ENCODE measurements around the gene FARP2.
"Not testable (repeated sequence)": the region's sequence is repeated elsewhere in the genome, so short reads cannot be mapped to it uniquely, and the experiment has no call there.

FARP2 gene

DNA sequence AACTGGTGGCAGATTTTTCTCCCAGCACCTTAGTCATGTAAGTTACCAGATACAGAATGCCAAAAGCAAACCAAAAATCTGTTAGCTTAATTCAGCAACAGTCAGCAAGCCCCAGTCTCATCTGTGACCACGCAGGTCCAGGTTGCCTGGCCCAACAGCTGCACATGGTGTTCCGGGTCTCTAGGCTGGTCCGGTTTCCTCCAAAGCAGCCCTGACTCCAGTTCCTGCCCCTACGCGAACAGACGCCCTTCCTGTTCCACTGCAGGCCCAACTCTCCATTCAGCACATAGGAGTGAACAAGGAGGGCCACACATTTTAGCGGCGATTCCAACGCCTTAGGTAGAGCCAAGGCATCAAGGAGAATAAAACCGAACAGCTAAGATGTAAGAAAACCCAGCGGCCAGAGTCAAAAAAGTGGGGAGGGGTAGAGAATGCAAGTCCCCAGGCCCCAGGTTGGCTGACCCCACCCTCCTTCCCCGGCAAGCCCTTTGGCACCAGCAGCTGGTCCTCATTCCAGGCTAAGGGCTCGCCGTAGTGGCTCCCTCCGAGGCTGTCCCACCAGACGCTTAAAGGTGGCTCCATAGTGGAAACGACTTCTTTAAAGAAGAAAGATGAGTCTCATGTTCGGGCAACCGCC, 150.8 kb downstream of the FARP2 start:
- DNase-seq, result no peak

DNA sequence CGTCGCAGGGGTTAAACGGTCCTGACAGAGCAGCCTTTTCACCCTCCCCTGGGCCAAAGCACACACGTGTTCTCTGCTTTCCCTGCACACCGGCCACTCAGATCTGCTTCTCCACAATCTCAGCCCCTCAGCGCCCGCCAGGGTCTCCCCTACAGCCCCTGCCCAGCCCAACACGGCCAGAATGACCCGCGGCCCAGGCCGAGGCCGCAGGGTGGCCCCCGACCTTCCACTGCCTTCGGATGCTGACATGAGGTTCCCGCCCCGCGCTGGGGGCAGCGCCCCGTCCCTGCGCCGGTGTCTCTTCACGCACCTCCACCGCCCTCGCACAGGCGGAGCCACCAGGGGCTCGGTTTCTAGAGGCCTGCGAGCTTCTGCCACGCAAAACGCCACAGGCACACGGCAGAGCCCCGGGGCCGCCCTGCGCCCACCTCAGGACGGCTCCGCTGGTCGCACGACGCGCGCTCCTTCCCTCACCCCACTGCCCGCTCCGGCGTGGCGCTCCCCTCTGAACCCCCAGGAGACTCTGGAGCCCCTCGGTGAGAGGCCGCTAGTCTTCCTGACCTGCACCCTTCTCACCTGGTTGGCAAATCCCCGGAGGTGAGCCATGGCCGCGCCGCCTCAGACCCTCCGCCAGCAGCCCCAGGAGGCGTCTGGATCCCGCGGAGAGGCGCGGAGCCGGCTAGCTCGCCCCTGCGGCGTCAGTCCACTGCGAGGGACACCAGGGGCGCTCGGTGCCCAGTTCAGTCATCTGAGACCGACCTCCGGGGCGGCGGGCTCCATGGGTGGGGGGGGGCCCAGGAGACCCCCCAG, 151.6 kb downstream of the FARP2 start:
- DNase-seq, result peak; percentile 58

DNA sequence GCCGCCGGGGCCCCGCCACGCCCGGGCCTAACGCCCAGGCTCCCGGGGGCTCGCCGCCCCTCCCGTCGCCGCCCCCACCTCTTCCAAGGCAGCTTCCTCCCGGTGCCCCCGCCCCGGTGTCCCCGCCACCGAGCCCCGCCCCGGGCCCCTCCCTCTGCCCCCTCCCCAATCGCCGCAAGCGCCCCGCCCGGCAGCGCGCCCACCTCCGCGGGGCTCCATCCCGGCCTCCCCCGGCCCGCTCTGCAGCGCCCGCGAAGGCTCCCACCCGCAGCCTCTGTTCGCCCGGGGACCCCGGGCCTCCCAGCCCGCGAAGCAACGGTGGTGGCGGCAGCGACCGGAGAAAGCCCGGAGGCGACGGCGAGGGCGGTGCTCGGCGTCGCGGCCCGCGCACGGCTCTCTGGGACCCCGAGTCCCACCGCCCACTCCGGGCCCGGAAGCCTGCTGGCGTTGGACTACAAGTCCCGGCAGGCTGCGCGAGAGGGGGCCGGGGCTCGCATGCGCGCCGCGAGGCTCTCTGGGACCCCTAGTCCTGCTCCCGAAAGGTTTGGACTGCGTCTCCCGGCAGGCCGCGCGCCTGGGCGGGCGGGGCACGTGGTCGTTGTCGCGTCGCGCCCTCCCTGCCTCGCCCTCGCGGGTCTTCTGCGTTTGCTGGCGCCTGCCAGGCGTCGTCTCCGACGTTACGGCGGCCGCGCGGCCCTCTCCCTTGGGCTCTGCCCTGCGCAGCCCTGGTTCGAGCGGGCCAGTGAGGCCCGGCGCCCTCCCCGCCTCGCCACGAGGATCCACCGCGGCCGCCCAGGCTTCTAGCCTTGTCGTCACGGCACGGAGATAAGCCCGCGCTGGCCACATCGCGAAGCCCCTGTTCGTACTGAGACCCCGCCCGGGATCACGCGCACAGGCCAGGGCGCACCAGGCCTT, 152.4 kb downstream of the FARP2 start, which contains the start of gene STK25:
STK25 (minus strand) TSS at position 345 of the 915 bp plus-strand sequence. CDS start 549 bp downstream, outside the sequence.
- DNase-seq, result peak; percentile 98

DNA sequence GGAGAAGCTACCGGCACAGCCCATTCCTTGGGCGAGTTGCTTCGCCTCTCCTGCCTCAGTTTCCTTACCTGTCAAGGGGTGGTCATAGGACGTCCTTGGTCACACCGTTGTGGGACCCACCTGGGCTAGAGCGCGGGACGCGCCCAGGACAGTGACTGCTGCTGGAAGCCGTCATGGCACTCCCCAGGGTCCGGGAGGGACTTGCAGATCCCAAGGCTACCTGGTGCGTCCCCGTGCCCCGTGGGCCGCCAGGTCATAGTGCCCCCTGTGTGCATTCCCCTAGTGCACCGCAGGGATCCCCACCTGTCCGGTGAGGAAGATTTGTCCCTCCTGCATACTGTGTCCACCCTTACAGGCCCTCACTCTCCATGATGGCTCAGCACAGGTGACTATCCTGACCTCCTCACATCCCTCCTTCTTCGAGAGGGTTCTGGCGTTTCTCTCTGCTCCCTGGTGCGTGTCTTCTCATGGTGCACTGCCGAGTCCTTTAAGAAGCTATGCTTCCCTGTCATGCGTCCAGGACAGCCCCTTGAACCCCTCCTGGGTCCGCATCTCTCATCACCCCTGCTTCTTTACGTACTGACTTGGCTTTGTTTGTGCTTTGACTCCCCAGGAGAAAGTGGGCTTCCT, 153.2 kb downstream of the FARP2 start:
- DNase-seq, result no peak

DNA sequence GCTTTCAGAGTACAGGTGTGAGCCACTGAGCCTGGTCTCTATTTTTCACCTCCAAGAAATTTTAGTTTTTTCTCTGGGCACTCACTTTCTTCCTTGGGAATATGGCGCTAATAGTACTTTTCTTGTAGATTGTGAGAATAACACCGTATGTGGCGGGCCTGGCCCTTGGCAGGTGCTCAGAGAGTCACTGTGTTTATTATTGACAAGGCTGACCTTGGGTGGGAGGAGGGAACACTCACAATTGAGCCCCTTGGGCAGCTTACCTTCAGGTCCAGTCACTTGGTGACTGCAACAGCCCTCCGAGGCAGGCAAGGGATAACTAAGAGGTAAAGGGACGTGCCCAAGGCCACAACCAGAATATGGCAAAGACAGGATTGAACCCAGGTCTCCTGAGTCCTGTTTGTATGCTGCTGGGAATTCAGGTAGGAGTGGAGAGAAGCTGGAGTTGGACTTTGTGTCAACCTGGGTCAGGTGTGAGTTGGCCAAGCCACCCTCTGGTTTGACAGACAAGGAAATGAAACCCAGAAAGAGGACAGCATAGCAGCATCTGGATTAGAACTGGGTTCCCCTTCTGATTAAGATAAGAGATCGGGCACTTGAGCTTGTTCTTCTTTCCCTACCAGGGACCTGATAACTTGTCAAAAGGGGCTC, 155.1 kb downstream of the FARP2 start:
- DNase-seq, result no peak

DNA sequence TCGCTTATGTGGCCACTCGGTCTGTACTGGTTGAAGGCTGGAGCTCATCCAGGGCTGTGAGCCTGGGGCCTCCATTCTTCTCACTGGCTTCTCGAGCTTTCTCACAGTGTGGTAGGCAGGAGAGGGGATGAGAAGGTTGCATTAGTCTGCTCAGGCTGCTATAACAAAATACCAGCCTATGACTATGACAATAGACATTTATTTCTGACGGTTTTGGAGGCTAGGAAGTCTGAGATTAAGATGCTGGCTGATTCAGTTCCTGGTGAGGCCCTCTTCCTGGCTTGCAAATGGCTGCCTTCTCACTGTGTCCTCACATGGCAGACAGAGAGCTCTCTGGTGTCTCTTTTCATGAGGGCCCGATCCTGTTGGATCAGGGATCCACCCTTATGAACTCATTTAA, 158.5 kb downstream of the FARP2 start:
- DNase-seq, result no peak

DNA sequence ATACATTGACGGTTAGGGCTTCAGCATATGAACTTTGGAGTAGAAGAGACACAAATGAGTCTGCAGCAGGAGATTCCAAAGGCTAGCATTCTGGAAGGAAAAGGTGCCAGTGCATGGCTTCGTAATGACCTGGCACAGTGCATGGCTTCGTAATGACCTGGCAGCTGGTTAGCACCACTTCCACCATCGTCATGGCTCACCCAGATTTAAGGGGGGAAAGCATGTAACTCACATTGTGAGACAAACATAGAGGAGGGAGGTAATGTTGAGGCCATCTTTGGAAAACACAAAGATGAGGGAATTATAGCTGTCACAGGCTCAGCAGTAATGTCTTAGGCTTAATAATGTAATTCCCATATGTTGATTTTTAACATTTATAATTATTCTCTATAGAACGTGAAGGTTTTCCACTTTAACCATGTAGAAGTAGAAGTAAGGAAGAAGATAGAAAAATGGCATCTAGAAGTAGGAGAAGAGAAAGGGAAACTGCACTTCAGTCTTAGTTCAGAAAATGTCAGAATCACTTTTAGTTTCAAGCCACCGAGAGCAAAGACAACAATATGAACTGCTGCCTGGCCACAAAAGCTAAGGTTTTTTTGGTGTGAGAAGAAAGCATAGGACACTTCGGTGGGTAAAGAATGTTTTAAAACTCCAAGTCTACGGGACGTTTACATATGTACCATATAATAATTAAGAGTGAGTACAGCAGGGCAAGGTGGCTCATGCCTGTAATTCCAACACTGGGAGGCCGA, 159.1 kb downstream of the FARP2 start:
- no peak for DNase-seq

DNA sequence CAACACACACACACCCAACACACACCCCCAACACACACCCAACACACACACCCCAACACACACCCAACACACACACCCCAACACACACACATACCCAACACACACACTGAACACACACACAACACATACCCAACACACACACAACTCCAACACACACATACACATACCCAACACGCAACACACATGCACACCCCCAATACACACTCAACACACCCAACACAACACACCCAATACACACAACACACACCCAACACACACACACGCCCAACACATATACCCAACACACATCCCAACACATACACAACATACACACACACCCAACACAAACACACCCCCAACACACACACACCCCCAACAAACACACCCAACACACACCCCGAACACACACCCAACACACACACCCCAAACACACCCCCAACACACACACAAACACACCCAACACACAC, 160.5 kb downstream of the FARP2 start:
- DNase-seq, result no peak

DNA sequence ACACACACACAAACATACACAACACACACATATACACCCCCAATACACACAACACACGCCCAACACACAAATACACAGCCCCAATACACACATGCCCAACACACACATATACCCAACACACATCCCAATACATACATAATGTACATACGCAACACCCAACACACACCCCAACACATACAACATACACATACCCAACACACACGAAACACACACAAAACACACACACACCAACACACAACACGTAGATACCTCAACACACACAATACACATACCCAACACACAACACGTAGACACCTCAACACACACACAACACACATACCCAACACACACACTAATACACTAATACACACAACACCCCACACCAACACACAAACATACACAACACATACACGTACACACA, 161.2 kb downstream of the FARP2 start:
- DNase-seq, result no peak

DNA sequence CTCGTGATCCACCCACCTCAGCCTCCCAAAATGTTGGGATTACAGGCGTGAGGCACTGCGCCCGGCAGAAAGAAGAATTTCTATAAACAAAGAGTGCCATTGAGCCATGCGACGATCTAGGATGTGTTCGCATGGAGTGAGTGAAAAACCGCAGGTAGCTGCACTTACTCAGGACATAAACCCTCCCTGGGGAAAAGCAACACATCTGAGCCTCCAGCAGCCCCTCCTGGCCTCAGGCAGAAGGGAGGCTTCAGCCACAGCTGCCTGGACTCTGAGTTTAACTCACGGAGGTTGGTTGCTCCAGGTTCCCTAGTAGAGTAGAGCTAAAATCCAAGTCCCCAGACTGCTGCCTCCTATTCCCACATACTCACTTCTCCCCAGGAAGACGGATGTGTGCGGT, 163.6 kb downstream of the FARP2 start:
- DNase-seq, result no peak

DNA sequence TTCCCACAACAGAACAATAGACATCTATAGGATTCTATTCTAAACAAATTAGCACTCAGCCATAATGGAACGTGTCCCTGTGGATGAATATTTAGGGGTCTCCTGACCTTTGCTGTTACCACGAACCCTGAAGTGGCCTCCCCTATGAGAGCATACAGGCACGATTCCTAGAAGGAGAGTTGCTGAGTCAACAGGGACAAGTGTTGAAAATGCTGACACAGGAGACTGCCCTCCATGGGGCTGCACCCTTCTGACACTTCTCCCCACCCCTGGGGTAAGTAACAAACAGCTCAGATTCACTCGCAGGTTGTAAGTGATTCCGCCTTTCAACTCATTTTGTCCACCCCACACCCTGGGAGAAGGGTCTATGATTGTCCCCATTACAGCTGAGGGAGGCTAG, 166.4 kb downstream of the FARP2 start:
- DNase-seq, result no peak

DNA sequence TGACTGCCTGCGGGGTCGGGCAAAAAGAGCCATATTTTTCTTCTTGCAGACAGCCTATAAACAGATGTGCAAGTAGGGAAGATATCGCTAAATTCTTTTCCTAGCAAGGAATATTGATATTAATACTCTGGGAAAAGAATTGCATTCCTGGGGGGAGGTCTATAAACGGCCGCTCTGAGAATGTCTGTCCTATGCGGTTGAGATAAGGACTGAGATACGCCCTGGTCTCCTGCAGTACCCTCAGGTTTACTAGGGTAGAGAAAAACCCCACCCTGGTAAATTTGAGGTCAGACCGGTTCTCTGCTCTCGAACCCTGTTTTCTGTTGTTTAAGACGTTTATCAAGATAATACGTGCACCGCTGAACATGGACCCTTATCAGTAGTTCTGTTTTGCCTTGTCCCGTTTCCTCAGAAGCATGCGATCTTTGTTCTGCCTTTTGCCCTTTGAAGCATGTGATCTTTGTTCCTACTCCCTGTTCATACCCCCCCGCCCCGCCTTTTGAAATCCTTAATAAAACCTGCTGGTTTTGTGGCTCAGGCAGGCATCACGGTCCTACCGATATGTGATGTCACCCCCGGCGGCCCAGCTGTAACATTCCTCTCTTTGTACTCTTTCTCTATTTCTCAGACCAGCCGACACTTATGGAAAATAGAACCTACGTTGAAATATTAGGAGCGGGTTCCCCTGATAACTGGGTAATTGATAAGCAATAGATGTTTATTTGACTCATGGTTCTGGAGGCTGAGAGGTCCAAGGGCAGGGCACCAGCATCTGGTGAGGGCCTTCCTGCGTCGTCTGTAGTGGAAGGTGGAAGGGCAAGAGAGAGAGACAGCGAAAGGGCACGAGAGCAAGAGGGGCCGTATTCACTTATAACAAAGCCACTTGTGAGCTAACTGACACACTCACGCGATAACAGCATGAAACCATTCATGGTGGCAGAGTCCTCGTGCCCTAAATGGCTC, 170.0 kb downstream of the FARP2 start:
- not testable (repeated sequence) for DNase-seq

DNA sequence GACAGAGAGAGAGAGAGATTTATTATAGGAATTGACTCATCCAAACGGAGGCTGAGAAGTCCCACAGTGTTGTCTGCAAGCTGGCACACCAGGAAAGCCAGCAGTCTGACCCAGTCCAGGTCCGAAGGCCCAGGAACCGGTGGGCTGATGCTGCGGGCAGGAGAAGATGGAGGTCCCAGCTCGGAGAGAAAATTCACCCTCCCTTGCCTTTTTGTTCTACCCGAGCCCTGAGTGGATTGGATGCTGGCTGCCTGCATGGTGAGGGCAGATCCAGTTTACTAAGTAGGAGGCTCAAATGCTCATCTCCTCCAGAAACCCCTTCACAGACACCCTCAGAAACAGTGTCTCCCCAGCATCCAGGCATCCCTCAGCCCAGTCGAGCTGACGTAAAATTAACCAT, 174.5 kb downstream of the FARP2 start:
- no peak for DNase-seq

DNA sequence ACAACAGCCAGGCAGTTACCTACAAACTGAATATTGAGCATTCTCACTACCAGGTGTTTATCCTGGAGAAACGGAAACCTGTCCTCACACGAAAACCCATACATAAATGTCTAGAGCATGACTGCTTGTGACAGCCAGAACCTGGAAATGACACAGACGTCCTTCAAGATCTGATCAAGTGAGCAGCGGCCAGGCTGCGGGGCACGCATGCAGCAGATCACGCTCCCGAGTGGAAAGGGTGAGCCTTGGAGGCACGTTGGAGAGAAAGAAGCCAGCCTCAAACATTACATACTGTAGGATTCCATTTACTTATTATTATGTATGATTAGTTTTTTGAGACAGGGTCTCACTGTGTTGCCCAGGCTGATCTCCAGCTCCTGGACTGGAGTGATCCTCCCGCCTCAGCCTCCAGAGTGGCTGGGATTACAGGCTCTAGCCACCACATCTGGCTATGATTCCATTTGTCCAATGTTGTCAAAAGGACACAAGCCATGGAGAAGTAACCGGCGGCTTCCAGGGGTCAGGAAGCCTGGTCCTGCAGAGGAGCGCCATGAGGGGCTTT, 175.2 kb downstream of the FARP2 start:
- no peak for DNase-seq

DNA sequence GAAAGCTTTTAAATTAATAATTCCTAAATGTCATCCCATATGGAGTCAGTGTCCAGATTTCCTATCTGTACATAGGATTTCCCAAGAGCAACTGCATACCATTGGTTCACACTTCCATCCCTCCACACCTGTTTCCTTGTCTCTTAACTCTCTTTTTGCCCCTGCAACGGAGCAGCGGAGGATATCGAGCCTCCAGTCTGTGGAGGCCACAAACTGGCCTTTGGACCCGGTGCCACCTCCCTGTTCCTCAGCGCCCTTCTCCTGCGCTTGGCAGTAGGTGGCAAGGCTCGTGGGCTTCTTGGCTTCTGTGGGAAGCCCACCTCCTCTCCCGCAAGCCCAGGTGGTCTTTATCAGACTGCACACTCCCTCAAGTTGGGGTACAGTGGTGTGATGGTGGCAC, 176.1 kb downstream of the FARP2 start:
- DNase-seq, result no peak

DNA sequence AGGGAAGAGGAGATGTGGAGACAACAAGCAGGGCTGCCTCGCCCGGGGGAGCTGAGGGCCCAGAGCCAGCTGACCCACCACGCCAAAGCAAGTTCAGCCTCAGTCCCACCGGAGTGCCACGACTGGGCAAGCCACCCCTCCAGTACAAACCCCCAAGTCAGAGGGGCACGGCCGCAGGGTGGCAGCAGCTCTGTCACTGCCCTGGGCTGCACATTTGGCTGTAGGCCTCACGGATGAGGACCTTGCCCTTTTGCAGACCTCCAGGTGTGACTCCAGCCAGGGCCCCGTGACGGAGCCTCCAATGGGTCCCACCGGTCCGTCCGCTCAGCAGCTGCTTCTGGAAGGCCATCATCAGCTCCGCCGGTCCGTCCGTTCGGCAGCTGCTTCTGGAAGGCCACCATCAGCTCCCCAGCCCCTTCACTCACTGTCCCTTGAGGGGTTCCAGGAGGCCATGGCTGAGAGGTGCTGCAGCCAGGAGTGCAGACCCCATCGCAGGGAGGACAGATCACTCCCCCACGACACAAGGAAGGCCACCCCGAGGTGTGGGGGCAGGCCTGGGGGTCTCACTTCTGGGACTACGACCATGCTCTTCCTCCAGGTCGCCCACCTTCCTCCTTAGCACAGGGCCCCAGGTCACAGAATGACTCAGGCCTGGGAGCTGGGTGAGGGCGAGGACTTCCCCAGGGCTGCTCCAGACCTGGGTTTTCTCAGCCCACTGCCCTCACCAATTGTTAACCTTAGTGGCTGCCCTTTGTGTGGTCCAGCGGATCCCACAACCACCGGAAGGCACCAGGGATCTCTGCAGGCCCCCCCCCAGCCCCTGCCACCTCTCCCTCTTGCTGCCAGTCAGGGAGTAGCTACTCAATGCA, 176.9 kb downstream of the FARP2 start:
- no peak for DNase-seq

DNA sequence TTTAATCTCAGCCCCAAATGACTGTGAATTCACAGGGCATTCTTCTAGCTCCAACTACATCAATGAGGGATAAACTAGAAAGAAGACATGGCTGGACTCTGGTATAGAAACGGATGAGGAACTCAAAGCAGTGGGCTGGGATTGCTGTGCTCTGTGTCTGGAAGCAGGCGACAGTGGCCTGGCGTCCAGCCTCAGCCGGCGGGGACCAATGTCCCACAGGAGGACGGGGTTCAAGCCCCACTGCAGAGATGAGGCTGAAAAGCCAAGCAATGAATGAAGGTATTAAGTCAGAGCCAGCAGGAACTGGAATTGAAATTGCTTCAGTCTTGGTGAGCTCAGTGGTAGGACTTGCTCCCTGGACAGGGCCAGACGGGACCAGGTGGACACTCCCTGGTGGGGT, 178.2 kb downstream of the FARP2 start:
- DNase-seq, result no peak

DNA sequence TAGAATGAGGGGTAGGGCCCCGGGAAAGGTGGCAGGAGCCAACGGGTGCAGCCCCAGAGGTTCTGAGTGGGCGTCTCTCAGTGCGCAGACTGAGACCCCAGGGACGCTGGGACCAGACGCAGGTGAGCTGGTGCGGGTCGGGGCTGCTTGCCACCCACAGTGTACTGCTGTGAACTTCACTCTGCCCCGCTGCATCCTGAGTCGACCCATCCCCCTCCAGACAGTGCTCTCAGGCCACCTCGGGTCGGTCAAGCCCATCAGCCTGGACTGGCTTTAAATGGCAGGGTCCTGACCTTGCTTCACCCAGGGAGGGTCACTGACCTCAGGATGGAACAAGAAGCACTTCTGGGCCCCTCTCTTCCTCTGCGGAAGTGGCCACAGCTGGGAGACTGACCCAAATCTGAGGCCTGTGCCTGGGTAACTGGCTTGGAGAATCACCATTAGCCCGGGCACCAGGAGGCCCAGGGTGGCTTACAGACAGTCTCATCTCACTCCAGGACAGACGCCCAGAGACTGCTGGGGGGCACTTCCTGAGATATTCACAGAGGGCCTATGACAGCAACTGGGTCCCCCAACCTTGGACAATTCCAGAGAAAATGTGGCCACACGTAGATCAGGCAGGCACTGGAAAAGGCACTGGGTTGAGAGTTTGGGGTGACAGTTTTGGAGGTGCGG, 178.8 kb downstream of the FARP2 start:
- no peak for DNase-seq
